SU-DHL-6 (cell line): ENCODE results near the gene NR2E1.

Experiments used
- H2AFZ ChIP-seq: fragments of 200-600 bp; sonication (generic); 2 replicates; pipeline ENCODE4 v1.6.1; 2014; ENCODE audit warnings: low read depth, mild to moderate bottlenecking, moderate library complexity, mixed read lengths, antibody characterized with exemption, low read length; ENCODE audit not compliant: severe bottlenecking
- H3F3A ChIP-seq: fragments of 200-600 bp; shearing (Covaris generic); 2 replicates; pipeline ENCODE4 v1.6.0; 2016; ENCODE audit warnings: antibody characterized with exemption, mild to moderate bottlenecking; ENCODE audit not compliant: insufficient read depth
- H3K27ac ChIP-seq: fragments of 200-600 bp; sonication (generic); 2 replicates; pipeline ENCODE4 v1.5.1; 2016; ENCODE audit warnings: low read depth, mild to moderate bottlenecking, low read length, moderate library complexity, mixed read lengths
- H3K27me3 ChIP-seq: fragments of 200-600 bp; sonication (generic), shearing (Covaris generic); 2 replicates; pipeline ENCODE4 v1.6.0; 2014; ENCODE audit warnings: mild to moderate bottlenecking, low read length
- H3K36me3 ChIP-seq: fragments of 200-600 bp; sonication (generic); 2 replicates; pipeline ENCODE4 v1.6.1; 2014; ENCODE audit warnings: mild to moderate bottlenecking, low read length, mixed read lengths
- H3K4me2 ChIP-seq: fragments of 300-600, 200-600 bp; shearing (Covaris generic), sonication (generic); 2 replicates; pipeline ENCODE4 v1.6.0; 2014; ENCODE audit warnings: low read length, low read depth, mild to moderate bottlenecking; ENCODE audit not compliant: poor library complexity, severe bottlenecking
- H3K4me3 ChIP-seq: fragments of 200-600 bp; sonication (generic); 2 replicates; pipeline ENCODE4 v1.5.1; 2014; ENCODE audit warnings: antibody characterized with exemption, low read length, mild to moderate bottlenecking, mixed read lengths; ENCODE audit not compliant: insufficient read depth, poor library complexity, severe bottlenecking
- H3K79me2 ChIP-seq: fragments of 200-600 bp; sonication (generic); 2 replicates; pipeline ENCODE4 v1.6.1; 2014; ENCODE audit warnings: mild to moderate bottlenecking, low read length, moderate library complexity; ENCODE audit not compliant: insufficient read depth
- H3K9ac ChIP-seq: fragments of 200-600 bp; sonication (generic); 2 replicates; pipeline ENCODE4 v1.7.0; 2014; ENCODE audit warnings: mild to moderate bottlenecking, low read length
- H3K9me2 ChIP-seq: fragments of 200-600 bp; sonication (generic); replicated peaks from 2 replicates; pipeline ENCODE4 v1.6.1; 2014; ENCODE audit warnings: low read length; ENCODE audit not compliant: insufficient read depth
- H3K9me3 ChIP-seq: fragments of 200-600 bp; sonication (generic); 2 replicates; pipeline ENCODE4 v1.6.1; 2014; ENCODE audit warnings: low read length, mixed read lengths; ENCODE audit not compliant: insufficient read depth
- H4K20me1 ChIP-seq: fragments of 200-600 bp; sonication (generic); 2 replicates; pipeline ENCODE4 v1.6.1; 2014; ENCODE audit warnings: low read depth, mild to moderate bottlenecking, antibody characterized with exemption, low read length, moderate library complexity, mixed read lengths
- CTCF ChIP-seq: fragments of 200-600 bp; sonication (generic); IDR thresholded peaks from one replicate; pipeline ENCODE4 v1.5.1; 2017; ENCODE audit warnings: antibody characterized with exemption, mild to moderate bottlenecking, low read length, moderate library complexity; ENCODE audit not compliant: insufficient read depth, poor library complexity, severe bottlenecking
- EZH2phosphoT487 ChIP-seq: fragments of 200-600 bp; sonication (generic), shearing (Covaris generic); conservative IDR thresholded peaks from 2 replicates; pipeline ENCODE4 v1.6.1; 2018; ENCODE audit warnings: mild to moderate bottlenecking, antibody characterized with exemption, low read length, moderate library complexity, mixed read lengths

NR2E1 gene

GRCh38 chr6:108200631-108201030, 34.8 kb downstream of the NR2E1 start:
- H3K4me2 ChIP-seq = no peak overlapping the region
- H3K36me3 ChIP-seq = no peaks in the 10 kb centered on the region
- TF ChIP-seq CTCF (no peak), EZH2phosphoT487 (no peak)
- no peak overlapping the region for H3K9ac ChIP-seq
- no peak overlapping the region for H3K4me3 ChIP-seq
- H3K79me2 ChIP-seq = no peaks in the 10 kb centered on the region
- no peaks in the 10 kb centered on the region for H4K20me1 ChIP-seq
- no peaks in the 10 kb centered on the region for H3K9me3 ChIP-seq
- H3K27me3 ChIP-seq = no peaks in the 10 kb centered on the region
- H3F3A ChIP-seq = no peaks in the 10 kb centered on the region
- H3K27ac ChIP-seq = no peak overlapping the region
- H3K9me2 ChIP-seq = no peaks in the 10 kb centered on the region
- H2AFZ ChIP-seq = no peak overlapping the region

GRCh38 chr6:108203189-108204112, 37.6 kb downstream of the NR2E1 start:
- H3K9ac ChIP-seq = no peak overlapping the region
- H3K4me2 ChIP-seq = no peak overlapping the region
- no peaks in the 10 kb centered on the region for H3K9me2 ChIP-seq
- H3K79me2 ChIP-seq = no peaks in the 10 kb centered on the region
- no peak overlapping the region for H3K27ac ChIP-seq
- H3K27me3 ChIP-seq = no peaks in the 10 kb centered on the region
- H3K4me3 ChIP-seq = no peak overlapping the region
- TF ChIP-seq EZH2phosphoT487 = no peak
- no peak for TF ChIP-seq CTCF
- H3K36me3 ChIP-seq = no peaks in the 10 kb centered on the region
- no peaks in the 10 kb centered on the region for H3F3A ChIP-seq
- H2AFZ ChIP-seq = no peak overlapping the region
- H3K9me3 ChIP-seq = no peaks in the 10 kb centered on the region
- no peaks in the 10 kb centered on the region for H4K20me1 ChIP-seq

- no peaks in the 10 kb centered on the region for H3K9me3 ChIP-seq
- no peak overlapping the region for H3K9ac ChIP-seq
- no peak overlapping the region for H3K27ac ChIP-seq
- H4K20me1 ChIP-seq = no peaks in the 10 kb centered on the region
- H2AFZ ChIP-seq = no peak overlapping the region
- no peak overlapping the region for H3K4me2 ChIP-seq
- 0 out of 2 replicates have a peak, but pooled peaks cover 4% of the 10 kb centered on the region for H3K36me3 ChIP-seq
- H3K4me3 ChIP-seq = no peak overlapping the region
- no peaks in the 10 kb centered on the region for H3F3A ChIP-seq
- H3K27me3 ChIP-seq = no peaks in the 10 kb centered on the region
- TF ChIP-seq CTCF (no peak), EZH2phosphoT487 (no peak)
- H3K79me2 ChIP-seq = no peaks in the 10 kb centered on the region
- no peaks in the 10 kb centered on the region for H3K9me2 ChIP-seq
These were observed 41.2 kb downstream of the NR2E1 start for GRCh38 chr6:108207013-108207412.
